HCT116 (cell line): ENCODE results near the gene LSM6. TPM values are rescaled to one million over a fixed set of nuclear protein-coding genes. Genes with fewer than 3 reads are reported as not detected.

Source experiments
- ATAC-seq: fragments of 200-7000 bp; cut with Tn5 transposase; 2 replicates; pipeline ENCODE4 v1.9.1; 2020; ENCODE audit warnings: mild to moderate bottlenecking, moderate library complexity
- BruUV-seq: library from RNA; stranded (reverse); fragments of 400-500 nt; replicated peaks from 2 replicates; lab custom pipeline; 2021; lab: Mats Ljungman, UMichigan
- CTCF ChIA-PET: fragments of 300-600 bp; sonication (Branson Sonifier 250); formaldehyde crosslinking; loops from one replicate; lab custom pipeline; 2021; ENCODE audit warnings: antibody characterized with exemption; lab: Charles Lee
- POLR2A ChIA-PET: fragments of 300-600, 350-600 bp; sonication (Branson Sonifier 250); formaldehyde crosslinking; loops from one replicate; lab custom pipeline; 2021; ENCODE audit warnings: antibody characterized with exemption; lab: Charles Lee
- RAD21 ChIA-PET, 2 experiments: fragments of 300-600 bp; sonication (Branson Sonifier 250); formaldehyde crosslinking; loops; one replicate each; lab custom pipeline; 2023; ENCODE audit warnings: low total read pairs in 2 of 2; ENCODE audit not compliant: uncharacterized antibody in 2 of 2, unreplicated experiment in 2 of 2, low non-redundant PET in 1 of 2; lab: Charles Lee
- DNase-seq: peaks from one replicate; pipeline ENCODE4 v3.0.0-alpha.2; 2010; ENCODE audit warnings: low read depth, low spot score
- H2AFZ ChIP-seq: fragments of 200-600 bp; shearing (Covaris generic), sonication (generic); 2 replicates; pipeline ENCODE4 v1.6.1; 2017; ENCODE audit warnings: low read depth, mixed run types, mixed read lengths, antibody characterized with exemption, low read length; ENCODE audit not compliant: poor library complexity, severe bottlenecking
- H3K27ac ChIP-seq: 2 replicates; pipeline ENCODE4 v1.5.1; 2012; ENCODE audit warnings: low read depth, low read length
- H3K27me3 ChIP-seq: fragments of 200-600 bp; sonication (generic); 2 replicates; pipeline ENCODE4 v1.6.1; 2016; ENCODE audit warnings: mixed run types, low read length, mixed read lengths; ENCODE audit not compliant: insufficient read depth
- H3K36me3 ChIP-seq, 2 experiments: fragments of 200-500 bp in 1 of 2; fragments of 200-600 bp in 1 of 2; sonication (Bioruptor generic) in 1 of 2; sonication (generic) in 1 of 2; 2 replicates each; pipeline versions ENCODE4 v1.5.1 to v1.6.1; 2014 to 2016; ENCODE audit warnings: low read length in 2 of 2, inconsistent platforms in 1 of 2, mixed read lengths in 1 of 2, mixed run types in 1 of 2; ENCODE audit not compliant: insufficient read depth in 2 of 2, control insufficient read depth in 1 of 2
- H3K4me1 ChIP-seq, 2 experiments: fragments of 200-600 bp in 1 of 2; sonication (generic) in 1 of 2; 2 replicates each; pipeline versions ENCODE4 v1.5.1 to v1.6.1; 2012 to 2017; ENCODE audit warnings: low read length in 2 of 2, inconsistent platforms in 1 of 2, mild to moderate bottlenecking in 1 of 2, mixed read lengths in 1 of 2, mixed run types in 1 of 2, moderate library complexity in 1 of 2; ENCODE audit not compliant: insufficient read depth in 2 of 2, control insufficient read depth in 1 of 2
- H3K4me2 ChIP-seq: fragments of 200-600 bp; sonication (generic); 2 replicates; pipeline ENCODE4 v1.6.1; 2017; ENCODE audit warnings: mixed run types, low read length, mixed read lengths
- H3K4me3 ChIP-seq, 2 experiments: fragments of 200-600 bp in 1 of 2; sonication (generic) in 1 of 2; replicated peaks in 1 of 2; 2 replicates each; pipeline ENCODE4 v1.5.1; 2011 to 2016; ENCODE audit warnings: low read length in 2 of 2, control low read depth in 1 of 2, low read depth in 1 of 2, mild to moderate bottlenecking in 1 of 2, mixed read lengths in 1 of 2, mixed run types in 1 of 2
- H3K79me2 ChIP-seq: fragments of 200-600 bp; sonication (generic); 2 replicates; pipeline ENCODE4 v1.6.1; 2017; ENCODE audit warnings: mild to moderate bottlenecking, mixed run types, low read length, moderate library complexity, mixed read lengths; ENCODE audit not compliant: insufficient read depth
- H3K9ac ChIP-seq: fragments of 200-600 bp; sonication (generic); 2 replicates; pipeline ENCODE4 v1.6.1; 2016; ENCODE audit warnings: low read length, mixed read lengths
- H3K9me2 ChIP-seq: fragments of 200-600 bp; sonication (generic), shearing (Covaris generic); 2 replicates; pipeline ENCODE4 v1.6.1; 2017; ENCODE audit warnings: mixed run types, mild to moderate bottlenecking, moderate library complexity; ENCODE audit not compliant: insufficient read depth
- H3K9me3 ChIP-seq, 2 experiments: fragments of 200-500 bp in 1 of 2; fragments of 200-600 bp in 1 of 2; sonication (Bioruptor generic) in 1 of 2; sonication (generic) in 1 of 2; 2 replicates each; pipeline ENCODE4 v1.6.1; 2014 to 2017; ENCODE audit warnings: low read length in 2 of 2, mixed read lengths in 2 of 2, inconsistent platforms in 1 of 2, low read depth in 1 of 2, mild to moderate bottlenecking in 1 of 2, mixed run types in 1 of 2, moderate library complexity in 1 of 2; ENCODE audit not compliant: control insufficient read depth in 1 of 2, insufficient read depth in 1 of 2
- H4K20me1 ChIP-seq: fragments of 200-600 bp; sonication (generic), shearing (Covaris generic); 2 replicates; pipeline ENCODE4 v1.6.1; 2017; ENCODE audit warnings: mixed run types, mild to moderate bottlenecking, moderate library complexity; ENCODE audit not compliant: insufficient read depth
- CBX3 ChIP-seq: IDR thresholded peaks from 2 replicates; pipeline ENCODE4 v1.6.1; 2012; ENCODE audit warnings: low read depth
- CEBPB ChIP-seq: IDR thresholded peaks from 2 replicates; pipeline ENCODE4 v1.6.1; 2012; ENCODE audit warnings: low read depth
- EGR1 ChIP-seq: IDR thresholded peaks from 2 replicates; pipeline ENCODE4 v1.6.1; 2012; ENCODE audit warnings: low read depth
- ELF1 ChIP-seq: IDR thresholded peaks from 2 replicates; pipeline ENCODE4 v1.6.1; 2012; ENCODE audit warnings: low read depth, borderline replicate concordance
- EZH2phosphoT487 ChIP-seq: fragments of 200-600 bp; IDR thresholded peaks from 2 replicates; pipeline ENCODE4 v1.6.1; 2018; ENCODE audit warnings: antibody characterized with exemption, borderline replicate concordance
- FOSL1 ChIP-seq: IDR thresholded peaks from 2 replicates; pipeline ENCODE4 v1.6.1; 2012; ENCODE audit warnings: low read depth
- JUND ChIP-seq: IDR thresholded peaks from 2 replicates; pipeline ENCODE4 v1.6.1; 2012
- POLR2A ChIP-seq: IDR thresholded peaks from 2 replicates; pipeline ENCODE4 v1.7.0; 2011; ENCODE audit warnings: borderline replicate concordance; ENCODE audit not compliant: insufficient read depth, insufficient read length; ENCODE audit errors: extremely low read depth
- POLR2AphosphoS5 ChIP-seq: IDR thresholded peaks from 2 replicates; pipeline ENCODE4 v1.6.1; 2011; ENCODE audit warnings: mild to moderate bottlenecking, low read depth, low read length, moderate library complexity
- RAD21 ChIP-seq: IDR thresholded peaks from 2 replicates; pipeline ENCODE4 v1.6.1; 2012; ENCODE audit warnings: low read depth, mild to moderate bottlenecking
- SIN3A ChIP-seq: IDR thresholded peaks from 2 replicates; pipeline ENCODE4 v1.6.1; 2012; ENCODE audit warnings: low read depth
- SP1 ChIP-seq: IDR thresholded peaks from 2 replicates; pipeline ENCODE4 v1.6.1; 2012; ENCODE audit warnings: low read depth
- SRF ChIP-seq: IDR thresholded peaks from 2 replicates; pipeline ENCODE4 v1.6.1; 2012; ENCODE audit warnings: low read depth
- YY1 ChIP-seq: IDR thresholded peaks from 2 replicates; pipeline ENCODE4 v1.6.1; 2011; ENCODE audit warnings: low read length, low read depth, moderate library complexity, mild to moderate bottlenecking; ENCODE audit not compliant: insufficient replicate concordance; ENCODE audit errors: extremely low read depth
- ZFX ChIP-seq: fragments of 450-650 bp; IDR thresholded peaks from 2 replicates; pipeline ENCODE4 v1.6.1; 2017
- ZNF274 ChIP-seq: fragments of 200-500 bp; sonication (Bioruptor generic); IDR thresholded peaks from 2 replicates; pipeline ENCODE4 v1.6.1; 2014; ENCODE audit warnings: mild to moderate bottlenecking, low read depth, low read length, inconsistent platforms
- intact Hi-C: fragments of 100-400 bp; cut with micrococcal nuclease; formaldehyde crosslinking; loops from 2 replicates; pipeline ENCODE4 v1.10.0; 2022
- total RNA-seq: library from RNA; stranded (reverse); gene quantifications from one replicate; pipeline ENCODE4 v1.2.1, GENCODE V29; 2021; ENCODE audit not compliant: unreplicated experiment

The LSM6 gene
- total RNA-seq, 1 experiment from 2014 or later, result 57.4 TPM

DNA sequence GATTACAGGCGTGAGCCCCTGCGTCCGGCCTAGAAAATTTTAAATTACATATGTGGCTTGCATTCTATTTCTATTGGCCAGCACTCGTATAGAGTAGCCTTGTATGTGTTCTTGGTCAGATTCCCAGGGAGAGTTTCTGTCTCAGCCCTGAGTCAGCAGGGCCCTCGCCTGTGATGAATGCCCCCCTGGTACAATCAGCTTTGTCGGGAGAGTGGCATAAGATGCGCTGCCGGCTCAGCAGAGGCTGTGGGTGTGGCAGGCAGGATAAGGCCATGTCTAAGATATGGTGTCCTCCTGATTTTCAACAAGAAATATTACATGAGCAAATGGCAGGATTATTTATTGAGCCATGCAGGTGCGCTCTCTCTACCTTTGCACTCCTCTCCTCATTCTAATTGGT lies 37.3 kb downstream of the LSM6 start:
- H3K27ac ChIP-seq, result no peak overlapping the region
- POLR2A ChIA-PET, result no interaction called here
- ATAC-seq (no peak), DNase-seq (no peak)
- RAD21 ChIA-PET, result no interaction called here
- H3K79me2 ChIP-seq, result no peaks in the 10 kb centered on the region
- no TSS peak for BruUV-seq
- no peak overlapping the region for H3K4me2 ChIP-seq
- H3K27me3 ChIP-seq, result peaks cover 6% of the 10 kb centered on the region; the same call in 1 of the 2 replicates
- no peaks in the 10 kb centered on the region for H3K4me1 ChIP-seq
- intact Hi-C loops, result no loop called here
- no peak overlapping the region for H3K9ac ChIP-seq
- no peak overlapping the region for H2AFZ ChIP-seq
- CTCF ChIA-PET, result no interaction called here
- no peaks in the 10 kb centered on the region for H3K36me3 ChIP-seq
- H4K20me1 ChIP-seq, result no peaks in the 10 kb centered on the region
- H3K9me3 ChIP-seq, result no peaks in the 10 kb centered on the region
- H3K4me3 ChIP-seq, result no peak overlapping the region
- TF ChIP-seq CEBPB (no peak), SP1 (no peak), ELF1 (no peak), EGR1 (no peak), ZFX (no peak), SIN3A (no peak), SRF (no peak), FOSL1 (no peak), YY1 (no peak), POLR2AphosphoS5 (no peak), ZNF274 (no peak), JUND (no peak), EZH2phosphoT487 (no peak)
- H3K9me2 ChIP-seq, result no peaks in the 10 kb centered on the region

DNA sequence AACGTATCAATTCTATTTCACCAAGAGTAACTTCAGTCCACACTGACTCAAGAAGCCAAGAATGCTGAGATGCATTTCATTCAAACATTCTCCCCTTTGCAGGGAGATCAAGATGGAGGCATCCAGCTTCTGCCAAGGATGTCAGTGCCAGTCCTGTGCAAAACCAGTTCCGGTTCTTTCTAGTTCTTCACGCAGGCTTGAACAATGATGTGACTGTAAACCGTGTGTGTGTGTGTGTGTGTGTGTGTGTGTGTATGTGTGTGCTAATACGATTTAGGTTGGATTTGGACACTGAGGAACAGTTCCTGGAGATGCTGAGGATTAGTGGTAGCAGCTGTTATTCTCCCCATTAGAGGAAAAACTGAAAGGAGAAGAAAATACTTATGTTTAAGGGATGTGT lies 38.7 kb downstream of the LSM6 start, which contains the start of gene REELD1:
Gene REELD1 (plus strand): TSS at position 301 of the 400 bp plus-strand sequence. CDS start 2,415 bp downstream, outside the sequence.
- Histone ChIP-seq H3K27ac (no peak within 1 kb of the TSS), H3K9ac (no peak within 1 kb of the TSS), H3K4me2 (no peak within 1 kb of the TSS), H3K4me3 (no peak within 1 kb of the TSS), H3K9me3 (no peaks in the 10 kb centered on the region), H3K36me3 (no peaks in the 10 kb centered on the region), H3K79me2 (no peaks in the 10 kb centered on the region), H3K4me1 (no peaks in the 10 kb centered on the region), H3K9me2 (no peaks in the 10 kb centered on the region), H4K20me1 (no peaks in the 10 kb centered on the region), H3K27me3 (peaks cover 6% of the 10 kb centered on the region; the same call in 1 of the 2 replicates), H2AFZ (no peak within 1 kb of the TSS)
- no peak for DNase-seq
- POLR2A ChIA-PET, result no interaction called here
- intact Hi-C loops, result no loop called here
- CTCF ChIA-PET, result no interaction called here
- no TSS peak for BruUV-seq
- ATAC-seq, result no peak
- TF ChIP-seq POLR2A (no peak), RAD21 (no peak), CBX3 (no peak), EGR1 (no peak), ZFX (no peak)
- RAD21 ChIA-PET, result no interaction called here
